Liver (tissue), 9 donors: ENCODE measurements around the gene EDAR. TPM values are rescaled to one million over a fixed set of nuclear protein-coding genes. Genes with fewer than 3 reads are reported as not detected.

ENCODE experiments used
- DNase-seq: peaks from one replicate; pipeline ENCODE4 v3.0.0-alpha.2; 2017; ENCODE audit warnings: low spot score
- H3K27ac ChIP-seq, 2 donors: one replicate each; pipeline ENCODE4 v1.7.0; 2013; ENCODE audit warnings: inconsistent platforms in 2 of 2, low read length in 2 of 2, control low read depth in 1 of 2, low read depth in 1 of 2, mild to moderate bottlenecking in 1 of 2
- H3K27me3 ChIP-seq, 4 donors: one replicate each; pipeline versions ENCODE4 v1.6.1 to v1.7.0; 2013; ENCODE audit warnings: low read length in 3 of 4, inconsistent platforms in 1 of 4, mild to moderate bottlenecking in 1 of 4, moderate library complexity in 1 of 4; ENCODE audit not compliant: control insufficient read depth in 4 of 4, insufficient read depth in 4 of 4
- H3K36me3 ChIP-seq, 4 donors: one replicate each; pipeline versions ENCODE4 v1.6.1 to v1.7.0; 2013; ENCODE audit warnings: low read length in 3 of 4, mild to moderate bottlenecking in 3 of 4, low read depth in 1 of 4, moderate library complexity in 1 of 4; ENCODE audit not compliant: control insufficient read depth in 4 of 4, insufficient read depth in 3 of 4
- H3K4me1 ChIP-seq, 4 donors: one replicate each; pipeline versions ENCODE4 v1.6.1 to v1.7.0; 2013; ENCODE audit warnings: low read length in 3 of 4, mild to moderate bottlenecking in 3 of 4, moderate library complexity in 1 of 4; ENCODE audit not compliant: control insufficient read depth in 4 of 4, insufficient read depth in 4 of 4
- H3K4me3 ChIP-seq, 3 donors: one replicate each; pipeline versions ENCODE4 v1.6.1 to v1.7.0; 2013; ENCODE audit warnings: low read length in 3 of 3, control low read depth in 1 of 3, low read depth in 1 of 3, mild to moderate bottlenecking in 1 of 3
- H3K9ac ChIP-seq, 2 donors: one replicate each; pipeline ENCODE4 v1.7.0; 2013; ENCODE audit warnings: low read length in 2 of 2, mild to moderate bottlenecking in 2 of 2, moderate library complexity in 2 of 2, control low read depth in 1 of 2, low read depth in 1 of 2
- H3K9me3 ChIP-seq, 4 donors: one replicate each; pipeline versions ENCODE4 v1.6.1 to v1.7.0; 2013; ENCODE audit warnings: low read length in 3 of 4; ENCODE audit not compliant: control insufficient read depth in 4 of 4
- EGR1 ChIP-seq, 2 donors: IDR thresholded peaks; 2 replicates each; pipeline ENCODE4 v1.6.1; 2016 to 2018; ENCODE audit warnings: antibody characterized with exemption in 2 of 2, low read depth in 2 of 2
- FOXA1 ChIP-seq: IDR thresholded peaks from 2 replicates; pipeline ENCODE4 v1.6.1; 2016; ENCODE audit warnings: antibody characterized with exemption
- FOXA2 ChIP-seq: IDR thresholded peaks from 2 replicates; pipeline ENCODE4 v1.6.1; 2016; ENCODE audit warnings: antibody characterized with exemption
- GABPA ChIP-seq, 2 donors: IDR thresholded peaks in 1 of 2; conservative IDR thresholded peaks in 1 of 2; 2 replicates each; pipeline ENCODE4 v1.6.1; 2016; ENCODE audit warnings: antibody characterized with exemption in 2 of 2, mild to moderate bottlenecking in 1 of 2, moderate library complexity in 1 of 2
- HNF4A ChIP-seq, 2 donors: conservative IDR thresholded peaks; 2 replicates each; pipeline ENCODE4 v1.6.1; 2016; ENCODE audit warnings: antibody characterized with exemption in 2 of 2, mild to moderate bottlenecking in 2 of 2
- HNF4G ChIP-seq: IDR thresholded peaks from 2 replicates; pipeline ENCODE4 v1.6.1; 2016; ENCODE audit warnings: antibody characterized with exemption
- JUND ChIP-seq, 2 donors: IDR thresholded peaks; 2 replicates each; pipeline ENCODE4 v1.6.1; 2016; ENCODE audit warnings: antibody characterized with exemption in 2 of 2
- NR2F2 ChIP-seq: IDR thresholded peaks from 2 replicates; pipeline ENCODE4 v1.6.1; 2016; ENCODE audit warnings: antibody characterized with exemption
- RAD21 ChIP-seq, 2 donors: IDR thresholded peaks; 2 replicates each; pipeline ENCODE4 v1.6.1; 2016; ENCODE audit warnings: antibody characterized with exemption in 2 of 2, mild to moderate bottlenecking in 2 of 2
- SP1 ChIP-seq: IDR thresholded peaks from 2 replicates; pipeline ENCODE4 v1.6.1; 2018; ENCODE audit warnings: antibody characterized with exemption, mild to moderate bottlenecking
- TAF1 ChIP-seq: conservative IDR thresholded peaks from 2 replicates; pipeline ENCODE4 v1.6.1; 2016; ENCODE audit warnings: antibody characterized with exemption, mild to moderate bottlenecking
- YY1 ChIP-seq: IDR thresholded peaks from 2 replicates; pipeline ENCODE4 v1.6.1; 2016; ENCODE audit warnings: antibody characterized with exemption, mild to moderate bottlenecking
- WGBS: extraction: QIAGEN DNeasy Blood & Tissue Kit; methylation state at CpG from one replicate; pipeline ENCODE4 v1.1.7; 2013; 5-methylcytosine and 5-hydroxymethylcytosine counted together
- polyA plus RNA-seq, 2 donors: library from polyadenylated mRNA; stranded (reverse) in 1 of 2; unstranded in 1 of 2; fragments of 200-250 nt in 1 of 2; fragments of >200 nt in 1 of 2; fragmentation: Nextera tagmentation in 1 of 2; extraction: Ambion mirVana in 1 of 2; gene quantifications; one replicate each; pipeline versions ENCODE4 v1.2.1 to v1.2.3, GENCODE V29; 2013 to 2015
- total RNA-seq, 2 donors: library from RNA; depleted of rRNA; stranded (reverse); fragments of >200 nt; gene quantifications; one replicate each; pipeline ENCODE4 v1.2.3, GENCODE V29; 2014
- TF ChIP-seq, protein P1 (sequence below): IDR thresholded peaks from 2 replicates; pipeline ENCODE4 v1.6.1; 2016; ENCODE audit warnings: antibody characterized with exemption
- TF ChIP-seq, protein P2 (sequence below): IDR thresholded peaks from 2 replicates; pipeline ENCODE4 v1.6.1; 2016; ENCODE audit warnings: antibody characterized with exemption
- TF ChIP-seq, protein P3 (sequence below): IDR thresholded peaks from 2 replicates; pipeline ENCODE4 v1.6.1; 2016; ENCODE audit warnings: antibody characterized with exemption, mild to moderate bottlenecking
- TF ChIP-seq, protein P4 (sequence below): fragments of 150-350 bp; IDR thresholded peaks from 2 replicates; pipeline ENCODE4 v1.5.1; 2017; ENCODE audit warnings: improper control_type of control experiment, low read depth, low read length; ENCODE audit not compliant: missing input control
- donor health status: healthy.
- donor health status: healthy.
- donor health status: healthy.
- donor health status: healthy.
- donor health status: healthy.

Gene EDAR
- total and polyA plus RNA-seq, 4 donors: 0.09 to 0.50 (median 0.10) TPM

DNA sequence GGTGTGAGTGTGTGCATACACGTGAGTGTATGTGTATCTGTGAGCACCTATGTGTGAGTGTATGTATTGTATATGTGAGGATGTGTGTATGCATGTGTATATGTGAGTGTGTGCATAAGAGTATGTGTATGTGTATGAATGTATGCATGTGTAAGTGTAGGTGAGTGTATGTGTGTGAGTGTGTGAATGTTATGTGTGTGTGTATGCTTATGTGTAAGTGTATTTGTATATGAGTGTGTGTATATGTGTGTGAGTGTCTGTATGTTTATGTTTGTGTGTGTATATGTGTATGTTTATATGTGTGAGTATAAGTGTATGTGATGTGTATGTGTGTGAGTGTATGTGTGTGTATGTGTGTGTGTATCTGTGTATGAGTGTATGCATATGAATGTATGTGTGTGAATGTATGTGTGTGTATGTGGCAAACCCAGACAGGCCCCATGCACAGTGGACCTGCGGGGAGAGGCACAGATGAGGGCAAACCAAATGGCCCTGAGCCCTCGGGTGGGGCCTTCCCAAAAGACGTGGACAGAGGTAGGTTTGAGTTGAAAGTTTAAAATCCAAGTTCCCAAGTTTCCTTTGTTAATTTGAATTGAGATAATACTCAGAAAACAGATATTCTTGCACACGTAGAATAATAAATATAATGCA lies 51.5 kb downstream of the EDAR start:
- no peak for TF ChIP-seq RAD21 (IDR thresholded peaks at IDR 0.05)
- no peak for TF ChIP-seq NR2F2
- TF ChIP-seq, protein P1, sequence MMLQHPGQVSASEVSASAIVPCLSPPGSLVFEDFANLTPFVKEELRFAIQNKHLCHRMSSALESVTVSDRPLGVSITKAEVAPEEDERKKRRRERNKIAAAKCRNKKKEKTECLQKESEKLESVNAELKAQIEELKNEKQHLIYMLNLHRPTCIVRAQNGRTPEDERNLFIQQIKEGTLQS: no peak
- TF ChIP-seq FOXA2: no peak
- no peak for TF ChIP-seq JUND (IDR thresholded peaks at IDR 0.05)
- TF ChIP-seq, protein P2, sequence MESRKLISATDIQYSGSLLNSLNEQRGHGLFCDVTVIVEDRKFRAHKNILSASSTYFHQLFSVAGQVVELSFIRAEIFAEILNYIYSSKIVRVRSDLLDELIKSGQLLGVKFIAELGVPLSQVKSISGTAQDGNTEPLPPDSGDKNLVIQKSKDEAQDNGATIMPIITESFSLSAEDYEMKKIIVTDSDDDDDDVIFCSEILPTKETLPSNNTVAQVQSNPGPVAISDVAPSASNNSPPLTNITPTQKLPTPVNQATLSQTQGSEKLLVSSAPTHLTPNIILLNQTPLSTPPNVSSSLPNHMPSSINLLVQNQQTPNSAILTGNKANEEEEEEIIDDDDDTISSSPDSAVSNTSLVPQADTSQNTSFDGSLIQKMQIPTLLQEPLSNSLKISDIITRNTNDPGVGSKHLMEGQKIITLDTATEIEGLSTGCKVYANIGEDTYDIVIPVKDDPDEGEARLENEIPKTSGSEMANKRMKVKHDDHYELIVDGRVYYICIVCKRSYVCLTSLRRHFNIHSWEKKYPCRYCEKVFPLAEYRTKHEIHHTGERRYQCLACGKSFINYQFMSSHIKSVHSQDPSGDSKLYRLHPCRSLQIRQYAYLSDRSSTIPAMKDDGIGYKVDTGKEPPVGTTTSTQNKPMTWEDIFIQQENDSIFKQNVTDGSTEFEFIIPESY: no peak
- TF ChIP-seq, protein P3, sequence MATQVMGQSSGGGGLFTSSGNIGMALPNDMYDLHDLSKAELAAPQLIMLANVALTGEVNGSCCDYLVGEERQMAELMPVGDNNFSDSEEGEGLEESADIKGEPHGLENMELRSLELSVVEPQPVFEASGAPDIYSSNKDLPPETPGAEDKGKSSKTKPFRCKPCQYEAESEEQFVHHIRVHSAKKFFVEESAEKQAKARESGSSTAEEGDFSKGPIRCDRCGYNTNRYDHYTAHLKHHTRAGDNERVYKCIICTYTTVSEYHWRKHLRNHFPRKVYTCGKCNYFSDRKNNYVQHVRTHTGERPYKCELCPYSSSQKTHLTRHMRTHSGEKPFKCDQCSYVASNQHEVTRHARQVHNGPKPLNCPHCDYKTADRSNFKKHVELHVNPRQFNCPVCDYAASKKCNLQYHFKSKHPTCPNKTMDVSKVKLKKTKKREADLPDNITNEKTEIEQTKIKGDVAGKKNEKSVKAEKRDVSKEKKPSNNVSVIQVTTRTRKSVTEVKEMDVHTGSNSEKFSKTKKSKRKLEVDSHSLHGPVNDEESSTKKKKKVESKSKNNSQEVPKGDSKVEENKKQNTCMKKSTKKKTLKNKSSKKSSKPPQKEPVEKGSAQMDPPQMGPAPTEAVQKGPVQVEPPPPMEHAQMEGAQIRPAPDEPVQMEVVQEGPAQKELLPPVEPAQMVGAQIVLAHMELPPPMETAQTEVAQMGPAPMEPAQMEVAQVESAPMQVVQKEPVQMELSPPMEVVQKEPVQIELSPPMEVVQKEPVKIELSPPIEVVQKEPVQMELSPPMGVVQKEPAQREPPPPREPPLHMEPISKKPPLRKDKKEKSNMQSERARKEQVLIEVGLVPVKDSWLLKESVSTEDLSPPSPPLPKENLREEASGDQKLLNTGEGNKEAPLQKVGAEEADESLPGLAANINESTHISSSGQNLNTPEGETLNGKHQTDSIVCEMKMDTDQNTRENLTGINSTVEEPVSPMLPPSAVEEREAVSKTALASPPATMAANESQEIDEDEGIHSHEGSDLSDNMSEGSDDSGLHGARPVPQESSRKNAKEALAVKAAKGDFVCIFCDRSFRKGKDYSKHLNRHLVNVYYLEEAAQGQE: no peak
- TF ChIP-seq HNF4A (conservative IDR thresholded peaks at IDR 0.05): no peak
- no peak for TF ChIP-seq YY1
- no peak for TF ChIP-seq HNF4G
- no peak for TF ChIP-seq SP1
- no peak for TF ChIP-seq EGR1 (IDR thresholded peaks at IDR 0.05; ENCODE audit: low read depth in 2 of 2)
- TF ChIP-seq, protein P4, sequence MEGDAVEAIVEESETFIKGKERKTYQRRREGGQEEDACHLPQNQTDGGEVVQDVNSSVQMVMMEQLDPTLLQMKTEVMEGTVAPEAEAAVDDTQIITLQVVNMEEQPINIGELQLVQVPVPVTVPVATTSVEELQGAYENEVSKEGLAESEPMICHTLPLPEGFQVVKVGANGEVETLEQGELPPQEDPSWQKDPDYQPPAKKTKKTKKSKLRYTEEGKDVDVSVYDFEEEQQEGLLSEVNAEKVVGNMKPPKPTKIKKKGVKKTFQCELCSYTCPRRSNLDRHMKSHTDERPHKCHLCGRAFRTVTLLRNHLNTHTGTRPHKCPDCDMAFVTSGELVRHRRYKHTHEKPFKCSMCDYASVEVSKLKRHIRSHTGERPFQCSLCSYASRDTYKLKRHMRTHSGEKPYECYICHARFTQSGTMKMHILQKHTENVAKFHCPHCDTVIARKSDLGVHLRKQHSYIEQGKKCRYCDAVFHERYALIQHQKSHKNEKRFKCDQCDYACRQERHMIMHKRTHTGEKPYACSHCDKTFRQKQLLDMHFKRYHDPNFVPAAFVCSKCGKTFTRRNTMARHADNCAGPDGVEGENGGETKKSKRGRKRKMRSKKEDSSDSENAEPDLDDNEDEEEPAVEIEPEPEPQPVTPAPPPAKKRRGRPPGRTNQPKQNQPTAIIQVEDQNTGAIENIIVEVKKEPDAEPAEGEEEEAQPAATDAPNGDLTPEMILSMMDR: no peak
- TF ChIP-seq FOXA1: no peak
- TF ChIP-seq GABPA (IDR thresholded peaks at IDR 0.05 in 1 of 2, conservative IDR thresholded peaks at IDR 0.05 in 1 of 2): no peak
- 87% methylated on average over 5 of the region's 5 CpGs for WGBS
- H3K9me3 ChIP-seq: no peaks in the 10 kb centered on the region

GRCh38 chr2:108936866-108937265 lies 52.2 kb downstream of the EDAR start:
- Histone ChIP-seq H3K4me1 (no peaks in the 10 kb centered on the region), H3K4me3 (no peak overlapping the region), H3K36me3 (no peaks in the 10 kb centered on the region), H3K9ac (no peak overlapping the region), H3K27ac (no peak overlapping the region), H3K9me3 (no peaks in the 10 kb centered on the region), H3K27me3 (no peaks in the 10 kb centered on the region)
- 87% methylated on average over 7 of the region's 7 CpGs for WGBS
- no peak for DNase-seq
- TF ChIP-seq JUND (IDR thresholded peaks at IDR 0.05) (no peak), TAF1 (no peak), HNF4A (conservative IDR thresholded peaks at IDR 0.05) (no peak)
- TF ChIP-seq, protein P4: no peak
- TF ChIP-seq, protein P3: no peak

More for the DNA sequence above, 51.5 kb downstream of the EDAR start:
- Histone ChIP-seq H3K4me3 (no peak overlapping the region), H3K9ac (no peak overlapping the region), H3K27me3 (no peaks in the 10 kb centered on the region), H3K27ac (no peak overlapping the region), H3K4me1 (no peaks in the 10 kb centered on the region), H3K36me3 (no peaks in the 10 kb centered on the region)
- no peak for DNase-seq
